IPS DF 4.7 (cell line): Measurements from ENCODE around the gene ZSWIM8.

Experiments used
- DNase-seq: peaks from one replicate; pipeline ENCODE4 v3.0.0-alpha.2; 2013; ENCODE audit warnings: low spot score; ENCODE audit errors: extremely low read depth

ZSWIM8 gene

DNA sequence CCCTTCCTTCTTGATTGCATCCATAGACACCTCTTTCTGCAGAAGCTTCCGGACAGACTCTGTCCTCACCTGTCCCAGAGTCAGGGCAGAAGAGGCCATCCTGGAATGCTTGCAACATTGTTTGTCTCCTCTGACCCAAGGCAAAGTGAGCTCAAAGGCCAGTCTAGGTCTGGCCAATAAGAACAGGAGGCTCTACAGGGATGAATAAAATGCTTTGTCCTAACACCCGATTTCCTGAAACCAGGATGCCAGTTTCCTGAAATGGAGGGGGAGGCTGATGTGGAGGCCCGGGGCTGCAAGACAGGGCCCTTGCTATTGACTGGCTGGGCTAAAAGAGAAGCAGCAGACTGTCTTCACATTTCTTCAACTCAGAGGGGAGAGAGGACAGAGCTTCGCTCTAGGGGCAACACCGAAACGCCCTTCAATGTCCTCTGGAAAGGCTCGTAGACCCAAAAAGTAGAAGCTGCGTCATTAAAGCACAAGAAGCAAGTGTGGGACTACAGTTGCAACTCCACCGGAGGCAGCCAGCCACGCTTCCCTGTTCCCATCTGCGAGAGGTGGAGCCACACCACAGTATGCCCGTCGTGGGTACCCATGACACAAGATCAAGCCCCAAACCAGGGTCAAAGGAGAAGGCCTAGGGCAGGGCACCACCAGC lies 55.1 kb downstream of the ZSWIM8 start:
- no peak for DNase-seq

DNA sequence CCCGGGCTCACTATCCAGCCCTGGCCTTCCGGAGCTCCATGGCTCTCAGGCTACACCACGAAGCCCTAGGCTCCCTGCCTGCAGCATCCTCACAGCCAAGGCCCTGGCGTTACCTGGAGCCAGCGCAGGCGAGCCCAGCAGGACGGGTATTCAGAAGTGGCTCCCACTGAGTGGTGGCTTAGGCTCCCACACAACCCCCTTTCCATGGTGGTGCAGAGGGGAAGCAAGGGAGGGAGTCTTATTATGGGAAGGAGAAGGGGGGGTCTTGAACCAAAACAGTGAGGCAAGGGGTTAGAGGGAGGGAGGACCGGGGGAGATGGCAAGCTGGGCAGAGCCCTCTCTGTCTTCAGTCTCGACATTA lies 55.6 kb downstream of the ZSWIM8 start:
- DNase-seq, result no peak

DNA sequence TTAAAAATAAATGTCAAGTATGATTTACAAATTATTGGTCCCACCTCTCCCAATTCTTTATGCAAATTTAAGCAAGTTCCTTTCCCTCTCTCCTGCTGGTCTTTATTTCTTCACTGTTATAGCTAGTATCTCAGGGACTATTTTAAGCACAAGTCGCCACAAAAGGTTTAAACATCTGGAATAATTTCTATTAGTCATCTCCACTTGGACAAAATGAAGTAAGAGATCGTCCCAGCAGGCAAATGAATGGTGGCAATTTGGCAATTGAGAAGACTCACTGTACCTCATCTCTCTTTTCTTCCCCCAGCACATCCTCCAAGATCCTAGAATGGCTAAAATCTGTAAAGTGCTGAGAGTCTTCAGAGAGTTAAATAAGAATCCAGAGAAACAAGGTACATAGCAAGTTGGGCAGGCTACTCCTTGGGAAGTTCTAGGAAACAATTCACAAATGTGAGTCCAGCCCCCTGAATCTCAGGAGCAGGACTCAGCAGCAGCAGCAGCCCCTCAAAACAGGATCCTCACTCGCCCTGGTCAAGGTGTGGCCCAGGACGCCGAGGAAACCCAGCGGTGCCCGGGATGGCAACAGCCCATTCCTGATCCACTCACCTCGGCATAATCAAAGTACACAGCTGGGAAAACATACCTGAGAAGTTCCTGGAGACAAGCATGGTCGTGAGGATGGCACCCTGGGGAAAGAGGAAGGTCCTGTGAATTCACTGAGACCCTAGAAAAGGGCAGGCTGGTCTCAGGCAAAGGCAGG lies 56.3 kb downstream of the ZSWIM8 start:
- DNase-seq, result no peak

DNA sequence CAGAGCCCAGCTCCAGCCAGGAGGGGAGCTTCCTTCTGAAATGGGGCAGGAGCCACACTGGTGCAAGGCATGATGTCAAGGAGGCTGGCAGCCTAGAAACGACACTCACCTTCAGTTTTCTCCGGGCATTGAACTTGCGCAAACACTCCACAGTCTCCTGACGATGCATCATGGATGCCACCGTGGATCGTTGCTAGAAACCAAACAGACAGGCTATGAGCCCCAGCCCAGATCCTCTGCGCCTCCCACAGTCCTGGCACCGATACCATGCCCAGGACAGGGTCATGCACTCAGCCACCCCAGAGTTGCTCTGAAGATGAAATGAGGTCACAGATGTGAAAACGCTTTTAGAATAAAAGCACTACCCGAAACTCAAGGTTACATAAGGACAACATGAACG lies 56.9 kb downstream of the ZSWIM8 start:
- no peak for DNase-seq

DNA sequence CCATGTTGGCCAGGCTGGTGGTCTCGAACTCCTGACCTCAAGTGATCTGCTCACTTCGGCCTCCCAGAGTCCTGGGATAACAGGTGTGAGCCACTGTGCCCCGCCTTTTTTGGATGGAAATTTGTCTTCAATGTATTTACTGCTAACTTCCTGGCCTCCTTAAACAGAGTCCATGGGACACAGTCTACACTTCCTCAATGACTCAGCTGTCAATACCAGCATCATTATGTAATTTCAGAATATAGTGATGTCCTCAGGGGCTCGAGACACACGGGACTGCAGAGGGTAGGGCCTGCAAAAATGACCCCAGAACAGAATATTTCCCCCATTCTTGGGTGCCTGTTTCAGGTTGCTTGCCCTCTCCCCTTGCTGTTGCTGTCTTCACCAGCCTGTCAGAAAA lies 57.9 kb downstream of the ZSWIM8 start:
- DNase-seq, result no peak

DNA sequence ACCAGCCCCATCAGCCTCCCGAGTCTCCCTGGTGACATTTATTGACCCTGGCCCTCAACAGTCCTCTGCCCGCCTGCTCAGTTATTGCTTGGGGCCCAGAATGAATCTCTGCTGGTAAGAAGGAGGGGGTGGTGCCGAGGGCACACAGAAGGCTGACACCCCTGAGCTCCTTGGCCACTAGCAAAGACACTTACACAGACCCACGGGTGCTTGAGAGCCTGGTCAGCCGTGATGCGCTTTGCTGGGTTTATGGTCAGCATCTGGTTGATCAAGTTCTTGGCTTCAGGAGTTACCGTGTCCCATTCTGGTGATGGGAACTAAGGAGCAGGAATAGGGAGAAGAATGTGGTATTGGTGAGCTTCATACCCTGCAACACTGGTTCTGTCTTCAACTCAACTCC lies 61.6 kb downstream of the ZSWIM8 start:
- no peak for DNase-seq

DNA sequence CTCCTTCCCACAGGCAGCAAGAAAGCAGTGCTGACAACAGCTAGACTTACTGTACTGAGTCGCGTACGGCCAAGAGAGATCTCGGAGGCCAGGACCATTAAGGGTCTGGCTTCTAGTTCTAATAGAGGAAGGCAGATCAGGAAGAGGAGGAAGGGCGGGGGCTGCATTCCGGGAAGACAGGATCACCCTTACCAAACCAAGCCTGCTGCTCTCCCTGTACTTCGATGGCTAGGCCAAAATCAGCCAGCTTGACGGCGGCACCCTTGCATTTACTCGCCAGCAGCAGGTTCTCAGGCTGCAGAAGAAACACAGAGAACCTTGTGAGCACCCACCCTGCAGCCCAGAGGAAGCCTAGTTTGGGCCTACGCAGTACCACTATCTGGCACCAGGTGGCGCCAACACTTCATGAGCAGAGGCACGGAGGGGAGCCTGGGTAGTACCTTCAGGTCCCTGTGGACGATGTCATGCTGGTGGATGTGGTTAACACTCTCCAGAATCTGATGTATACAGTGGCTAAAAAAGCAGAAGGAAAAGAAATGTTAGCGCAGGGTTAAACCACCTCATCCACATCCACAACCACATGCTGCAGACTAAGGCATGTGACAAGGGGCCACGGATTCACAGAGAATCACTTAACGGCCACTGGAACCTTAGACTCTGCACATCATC lies 63.5 kb downstream of the ZSWIM8 start:
- DNase-seq, result peak; percentile 64

DNA sequence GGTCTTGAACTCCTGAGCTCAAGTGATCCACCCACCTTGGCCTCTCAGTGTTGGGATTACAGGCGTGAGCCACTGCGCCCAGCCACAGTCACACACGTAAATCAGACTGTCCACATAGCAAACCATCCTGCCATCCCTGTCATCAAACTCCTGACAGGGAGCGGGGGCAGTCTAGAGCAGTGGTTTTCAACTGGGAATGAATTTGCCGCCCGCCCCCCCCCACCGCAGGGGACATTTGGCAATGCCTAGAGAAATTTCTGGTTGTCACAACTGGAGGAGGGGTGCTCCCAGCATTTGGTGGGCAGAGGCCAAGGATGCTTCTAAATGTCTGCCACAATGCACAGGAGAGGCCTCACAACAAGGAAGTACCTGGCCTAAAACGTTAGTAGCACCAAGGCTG lies 64.8 kb downstream of the ZSWIM8 start:
- DNase-seq, result no peak

DNA sequence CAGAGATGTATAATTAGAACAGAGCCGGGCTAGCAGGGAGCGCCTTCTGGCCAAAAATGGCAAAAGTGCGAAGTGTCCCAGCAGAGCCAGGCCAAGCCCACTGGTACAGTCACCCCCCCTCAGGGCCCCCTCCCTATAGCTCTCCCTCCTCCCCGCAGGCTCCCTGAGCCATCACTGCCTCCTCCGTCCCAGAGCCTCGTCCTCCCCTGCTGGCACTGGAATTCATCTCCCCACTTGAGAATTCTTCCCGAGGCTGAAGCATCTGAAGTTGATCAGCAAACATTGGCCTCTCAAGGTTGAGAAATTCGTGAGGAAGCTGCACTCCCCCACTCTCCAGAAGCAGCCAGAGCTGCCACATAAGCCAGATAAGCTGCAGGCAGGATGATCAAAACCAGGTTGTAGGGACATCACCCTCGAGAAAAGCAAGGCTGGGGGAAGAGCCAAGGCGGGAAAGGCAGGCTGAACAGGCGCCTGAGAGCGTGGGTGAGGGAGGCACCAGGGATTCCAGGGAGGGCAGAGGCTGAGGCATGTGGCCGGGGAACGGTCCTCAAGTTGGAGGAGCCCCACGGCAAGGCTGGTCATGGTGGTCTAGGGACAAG lies 65.6 kb downstream of the ZSWIM8 start:
- DNase-seq, result no peak
